ENCODE results near the gene CANX. TPM values are rescaled to one million over a fixed set of nuclear protein-coding genes. Genes with fewer than 3 reads are reported as not detected.

CANX gene
- total RNA-seq, 1 experiment from 2014 or later: 871 TPM

- Histone ChIP-seq H3K4me1 (peaks cover 4% of the 10 kb centered on the region), H3K27me3 (replicated peaks; ENCODE audit: control insufficient read depth, insufficient read depth, low read length) (no peaks in the 10 kb centered on the region), H3K9me3 (no peaks in the 10 kb centered on the region), H3K36me3 (ENCODE audit: control insufficient read depth, insufficient read depth, low read length) (no peaks in the 10 kb centered on the region; the same call in none of the 2 replicates), H3K4me3 (ENCODE audit: low read depth, low read length) (no peak overlapping the region)
- Mint-ChIP-seq H3K27me3 (ENCODE audit: insufficient read depth, unreplicated experiment) (no peaks in the 10 kb centered on the region), H3K4me1 (ENCODE audit: low read depth, unreplicated experiment) (peaks cover 2% of the 10 kb centered on the region), H3K9me3 (ENCODE audit: unreplicated experiment) (no peaks in the 10 kb centered on the region), H3K27ac (ENCODE audit: unreplicated experiment) (no peak overlapping the region), H3K36me3 (ENCODE audit: insufficient read depth, unreplicated experiment) (peaks cover 84% of the 10 kb centered on the region), H3K4me3 (ENCODE audit: unreplicated experiment) (no peak overlapping the region)
- no peak for TF ChIP-seq CTCF (IDR thresholded peaks at IDR 0.05; ENCODE audit: insufficient read depth in 1 of 2, low read depth in 1 of 2, low read length in 1 of 2, severe bottlenecking in 1 of 2, unreplicated experiment in 1 of 2)
- no TSS peak for BruUV-seq (replicated peaks)
- ChIA-PET CTCF (no interaction called here), POLR2A (no interaction called here)
- DNase-seq: no peak
- intact Hi-C loops (cut with micrococcal nuclease; ENCODE audit: unreplicated experiment): no loop called here
Observed at GRCh38 chr5:179768326-179769085, 69.7 kb downstream of the CANX start.

DNA sequence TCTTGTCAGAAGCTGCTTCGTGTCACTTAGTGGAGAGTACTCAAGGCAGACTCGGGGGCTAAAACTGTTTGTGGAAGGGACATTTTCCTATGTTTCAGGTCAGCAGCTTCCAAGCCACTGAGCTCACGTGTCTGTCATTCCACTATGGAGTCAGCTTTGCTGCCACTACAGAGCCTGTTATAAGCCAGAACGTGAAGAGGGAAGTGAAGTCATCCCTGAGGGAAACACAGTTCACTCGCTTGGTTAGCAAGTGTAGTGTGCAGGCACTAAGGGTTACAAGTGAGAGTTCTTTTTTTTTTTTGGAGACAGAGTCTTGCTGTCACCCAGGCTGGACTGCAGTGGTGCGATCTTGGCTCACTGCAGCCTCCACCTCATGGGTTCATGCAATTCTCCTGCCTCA, 70.5 kb downstream of the CANX start:
- Histone ChIP-seq H3K4me1 (no peaks in the 10 kb centered on the region), H3K9me3 (no peaks in the 10 kb centered on the region), H3K27me3 (replicated peaks; ENCODE audit: control insufficient read depth, insufficient read depth, low read length) (no peaks in the 10 kb centered on the region), H3K4me3 (ENCODE audit: low read depth, low read length) (no peak overlapping the region), H3K36me3 (ENCODE audit: control insufficient read depth, insufficient read depth, low read length) (no peaks in the 10 kb centered on the region; the same call in none of the 2 replicates)
- Mint-ChIP-seq H3K27ac (ENCODE audit: unreplicated experiment) (no peak overlapping the region), H3K36me3 (ENCODE audit: insufficient read depth, unreplicated experiment) (peaks cover 91% of the 10 kb centered on the region), H3K4me1 (ENCODE audit: low read depth, unreplicated experiment) (no peaks in the 10 kb centered on the region), H3K27me3 (ENCODE audit: insufficient read depth, unreplicated experiment) (no peaks in the 10 kb centered on the region), H3K9me3 (ENCODE audit: unreplicated experiment) (no peaks in the 10 kb centered on the region), H3K4me3 (ENCODE audit: unreplicated experiment) (no peak overlapping the region)
- no peak for TF ChIP-seq CTCF (IDR thresholded peaks at IDR 0.05; ENCODE audit: insufficient read depth in 1 of 2, low read depth in 1 of 2, low read length in 1 of 2, severe bottlenecking in 1 of 2, unreplicated experiment in 1 of 2)
- ChIA-PET CTCF (no interaction called here), POLR2A (no interaction called here)
- intact Hi-C loops (cut with micrococcal nuclease; ENCODE audit: unreplicated experiment): no loop called here
- DNase-seq: no peak
- no TSS peak for BruUV-seq (replicated peaks)

DNA sequence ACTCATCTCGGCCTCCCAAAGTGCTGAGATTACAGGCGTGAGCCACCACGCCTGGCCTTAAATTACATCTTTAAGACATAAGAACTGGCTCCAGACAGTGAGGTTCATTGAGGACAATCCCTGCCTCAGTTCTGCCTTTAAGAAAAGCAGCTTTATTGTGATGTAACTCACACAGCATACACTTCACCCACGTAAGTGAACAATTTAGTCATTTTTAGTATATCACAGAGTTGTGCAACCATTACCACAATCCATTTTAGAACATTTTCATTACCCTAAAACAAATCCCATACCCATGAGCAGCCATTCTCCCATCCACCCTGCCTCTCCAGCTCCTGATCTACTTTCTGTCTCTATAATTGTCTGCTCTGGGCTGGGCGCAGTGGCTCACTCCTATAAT, 71.0 kb downstream of the CANX start:
- H3K4me1 Mint-ChIP-seq (ENCODE audit: low read depth, unreplicated experiment): no peaks in the 10 kb centered on the region
- ChIA-PET POLR2A (no interaction called here), CTCF (no interaction called here)
- Histone ChIP-seq H3K9me3 (no peaks in the 10 kb centered on the region), H3K27me3 (replicated peaks; ENCODE audit: control insufficient read depth, insufficient read depth, low read length) (no peaks in the 10 kb centered on the region), H3K36me3 (ENCODE audit: control insufficient read depth, insufficient read depth, low read length) (no peaks in the 10 kb centered on the region; the same call in none of the 2 replicates), H3K4me1 (no peaks in the 10 kb centered on the region), H3K4me3 (ENCODE audit: low read depth, low read length) (no peak overlapping the region)
- no peaks in the 10 kb centered on the region for H3K9me3 Mint-ChIP-seq (ENCODE audit: unreplicated experiment)
- H3K27me3 Mint-ChIP-seq (ENCODE audit: insufficient read depth, unreplicated experiment): no peaks in the 10 kb centered on the region
- no peak for TF ChIP-seq CTCF (IDR thresholded peaks at IDR 0.05; ENCODE audit: insufficient read depth in 1 of 2, low read depth in 1 of 2, low read length in 1 of 2, severe bottlenecking in 1 of 2, unreplicated experiment in 1 of 2)
- BruUV-seq (replicated peaks): no TSS peak
- no peak overlapping the region for H3K27ac Mint-ChIP-seq (ENCODE audit: unreplicated experiment)
- peaks cover 96% of the 10 kb centered on the region for H3K36me3 Mint-ChIP-seq (ENCODE audit: insufficient read depth, unreplicated experiment)
- intact Hi-C loops (cut with micrococcal nuclease; ENCODE audit: unreplicated experiment): no loop called here
- H3K4me3 Mint-ChIP-seq (ENCODE audit: unreplicated experiment): no peak overlapping the region
- DNase-seq: no peak

All from Caco-2 (cell line).